ENCODE data around the gene RPLP2.

The RPLP2 gene

DNA sequence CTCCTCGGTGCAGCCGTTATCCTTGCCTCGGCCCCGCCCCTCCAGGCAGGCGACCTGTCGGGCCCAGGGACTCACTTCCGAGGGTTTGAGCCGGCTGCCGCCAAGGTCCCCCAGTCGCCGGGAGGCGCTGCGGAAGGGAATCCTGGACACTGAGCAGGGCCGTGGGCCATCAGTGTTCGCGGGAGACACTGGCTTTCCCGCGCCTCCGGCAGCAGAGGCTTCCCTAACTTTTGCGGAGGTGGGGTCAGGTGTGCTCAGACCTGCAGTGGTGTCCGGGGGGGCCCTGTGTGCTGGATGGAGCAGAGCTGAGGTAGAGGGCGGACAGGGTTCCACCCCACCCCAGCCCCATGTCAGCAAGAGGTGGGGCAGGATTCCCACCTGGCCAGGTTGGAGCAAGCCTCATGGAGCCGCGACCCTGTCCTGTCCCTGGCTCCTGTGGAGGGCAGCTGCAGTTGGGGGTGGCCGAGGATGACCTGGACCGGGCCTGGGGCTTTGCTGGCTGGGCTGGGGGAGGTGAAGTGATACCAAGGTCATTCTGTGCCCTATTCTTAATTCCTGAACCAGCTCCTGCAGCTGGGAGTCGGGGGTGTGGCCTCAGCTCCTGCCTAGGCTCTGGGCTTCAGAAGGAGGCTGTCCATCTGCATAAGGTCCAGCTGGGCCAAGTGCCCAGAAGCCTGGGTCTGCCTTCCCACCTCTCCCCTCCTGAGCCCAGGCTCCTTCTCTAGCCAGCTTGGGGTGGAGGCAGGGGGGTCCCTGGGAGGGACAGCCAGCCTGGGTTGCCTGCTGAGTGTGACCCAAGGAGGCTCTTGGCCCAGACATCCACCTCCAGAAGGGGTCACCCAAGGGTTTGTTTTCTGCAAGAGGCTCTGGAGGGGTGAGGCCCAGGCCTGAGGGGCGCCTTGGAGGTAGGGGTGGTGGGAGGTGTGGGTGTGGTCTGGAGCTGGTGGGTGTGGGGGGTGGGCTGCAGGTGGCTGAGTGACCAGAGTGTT is 41.3 kb downstream of the RPLP2 start:
- no peak for DNase-seq
- ATAC-seq = no peak

DNA sequence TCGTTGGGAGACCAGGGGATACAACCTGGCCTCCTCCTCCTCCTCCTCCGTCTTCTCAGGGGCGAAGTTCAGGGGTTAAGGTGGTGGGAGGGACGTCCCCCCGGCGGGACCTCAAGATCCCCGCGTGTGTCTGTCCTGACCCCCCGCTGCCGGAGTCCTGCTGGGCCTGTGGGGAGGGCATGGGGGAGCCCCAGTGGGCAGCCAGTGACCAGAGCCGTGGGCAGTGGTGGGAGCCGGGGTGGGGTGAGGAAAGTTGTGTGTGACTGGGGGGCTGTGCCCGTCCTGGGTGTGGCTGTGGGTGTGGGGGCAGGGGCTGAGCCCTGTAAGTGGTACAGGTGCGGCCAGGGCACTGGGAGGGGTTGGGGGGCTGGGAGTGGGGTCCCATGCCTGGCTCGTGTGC is 43.0 kb downstream of the RPLP2 start:
- ATAC-seq = no peak
- DNase-seq = no peak

DNA sequence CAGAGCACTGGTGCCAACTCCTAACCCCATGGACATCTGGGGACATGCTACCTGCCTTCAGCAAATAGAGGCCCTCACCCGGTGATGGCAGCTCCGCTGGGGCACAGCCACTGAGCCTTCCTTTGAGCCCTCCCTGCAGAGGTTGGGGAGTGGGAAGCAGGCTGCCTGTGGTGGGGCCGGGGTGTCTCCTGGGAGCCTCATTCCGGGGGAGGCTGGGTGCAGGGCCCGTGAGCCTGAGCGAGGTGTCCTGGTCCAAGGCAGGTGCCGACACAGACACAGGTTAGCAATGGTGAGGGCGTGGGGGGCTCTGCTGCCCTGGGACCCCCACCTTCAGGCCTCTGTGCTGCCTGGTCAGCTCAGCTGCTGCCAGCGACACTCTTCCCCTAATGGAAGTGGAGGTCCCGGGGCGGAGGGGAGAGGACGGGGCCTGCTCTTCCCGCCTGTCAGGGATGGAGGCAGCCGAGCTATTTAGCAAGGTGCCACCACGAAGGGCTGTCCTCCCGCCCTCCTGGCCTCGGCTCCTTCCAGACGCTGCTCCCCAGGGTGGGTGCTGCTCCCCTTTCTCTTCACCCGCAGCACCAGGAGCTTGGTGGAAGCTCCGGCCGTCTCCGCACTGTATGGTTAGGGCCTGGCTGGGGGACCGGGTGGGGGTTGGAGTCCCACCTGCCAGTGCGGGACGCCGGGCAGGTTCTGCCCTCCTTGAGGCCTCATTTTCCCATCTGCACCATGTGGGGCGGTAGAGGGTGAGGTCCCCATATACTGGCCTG is 44.1 kb downstream of the RPLP2 start:
- no peak for DNase-seq
- no peak for ATAC-seq

DNA sequence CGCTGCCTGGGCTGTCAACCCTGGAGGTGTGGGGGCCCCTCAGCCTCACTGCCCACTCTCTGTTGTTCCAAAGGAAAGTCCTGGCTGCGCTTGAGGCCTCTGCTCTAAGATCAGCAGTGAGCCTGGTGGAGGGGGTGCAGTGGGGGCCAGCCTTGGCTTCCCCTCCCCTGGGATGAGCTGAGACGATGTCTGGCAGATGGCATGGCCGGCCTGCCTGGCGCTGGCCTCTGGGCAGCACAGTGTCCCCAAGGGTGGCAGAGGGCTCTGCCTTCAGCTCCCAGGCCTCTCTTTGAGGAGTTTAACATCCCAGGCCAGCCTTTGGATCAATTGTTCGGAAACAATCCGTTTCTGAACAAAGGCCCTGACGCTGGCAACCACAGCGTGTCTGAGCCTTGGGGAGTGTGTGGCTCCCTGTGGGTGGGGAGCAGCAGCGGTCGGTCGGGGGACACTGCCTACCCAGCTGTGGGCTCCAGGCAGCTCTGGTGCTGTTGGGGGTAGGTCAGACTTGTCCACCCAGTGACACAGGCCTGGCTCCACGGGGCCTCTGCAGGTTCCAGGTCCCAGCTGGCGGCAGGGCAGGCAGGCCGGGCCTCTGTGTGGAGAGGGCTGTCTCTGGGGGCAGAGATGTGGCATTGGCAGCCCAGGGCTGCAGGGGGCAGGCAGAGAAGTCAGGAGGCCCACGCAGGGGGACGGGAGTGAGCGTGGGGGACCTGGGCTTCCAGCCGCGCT is 45.0 kb downstream of the RPLP2 start:
- no peak for ATAC-seq
- DNase-seq = no peak

DNA sequence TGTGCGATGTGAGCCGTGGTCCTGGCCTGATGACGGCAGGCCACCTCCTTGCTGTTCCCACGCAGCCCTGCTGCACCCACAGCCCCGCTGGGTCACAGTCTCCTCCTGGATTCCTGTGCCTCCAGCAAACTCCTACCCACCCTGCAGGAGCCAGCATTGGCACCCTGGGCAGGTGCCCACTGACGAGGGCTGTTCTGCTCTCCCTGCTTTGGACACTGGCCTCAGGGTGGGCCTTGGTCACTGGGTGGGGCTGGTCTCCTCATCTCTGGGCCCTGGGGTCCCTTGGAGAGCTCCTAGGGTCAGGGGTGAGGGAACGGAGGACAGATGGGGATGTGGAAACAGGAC is 45.5 kb downstream of the RPLP2 start:
- no peak for DNase-seq
- no peak for ATAC-seq

DNA sequence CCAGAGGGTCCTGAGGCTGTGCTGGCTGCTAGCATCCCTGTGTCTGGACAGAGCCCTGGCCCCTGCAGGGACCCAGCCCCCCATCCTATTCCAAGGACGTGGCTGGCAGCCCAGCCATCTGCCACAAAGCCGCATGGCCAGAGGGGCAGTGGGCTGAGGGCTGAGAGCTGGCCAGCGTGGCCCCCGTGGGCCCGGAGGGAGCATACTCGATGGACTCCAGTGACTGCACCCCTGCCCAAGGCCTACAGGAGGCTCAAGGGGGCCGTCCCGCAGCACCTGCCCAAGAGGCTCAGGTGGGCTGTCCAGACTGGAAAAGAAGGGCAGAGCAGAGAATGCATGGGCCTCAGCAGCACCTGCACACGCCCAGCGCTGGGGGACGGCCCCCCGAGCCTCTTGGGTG is 46.0 kb downstream of the RPLP2 start:
- DNase-seq = no peak
- ATAC-seq = no peak

DNA sequence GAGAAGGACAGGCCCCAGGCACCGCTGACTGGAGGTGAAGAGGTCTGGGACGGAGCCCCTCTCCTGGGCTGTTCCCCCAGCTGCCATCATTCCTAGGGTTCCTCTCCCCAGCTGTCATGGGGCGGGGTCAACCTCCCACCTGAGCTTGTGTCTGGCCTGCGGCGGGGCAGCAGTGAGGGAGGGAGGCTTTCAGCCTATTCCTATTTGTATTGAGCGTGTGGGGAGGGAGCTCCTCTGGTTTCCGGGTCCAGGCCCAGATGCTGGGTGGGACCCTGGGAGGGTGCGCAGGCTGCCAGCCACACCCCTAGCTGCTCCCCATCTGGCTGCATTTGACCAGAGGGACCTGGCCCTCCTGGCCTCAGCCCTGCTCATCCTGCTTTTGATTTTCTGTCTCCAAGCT is 46.6 kb downstream of the RPLP2 start:
- ATAC-seq (no peak), DNase-seq (no peak)

DNA sequence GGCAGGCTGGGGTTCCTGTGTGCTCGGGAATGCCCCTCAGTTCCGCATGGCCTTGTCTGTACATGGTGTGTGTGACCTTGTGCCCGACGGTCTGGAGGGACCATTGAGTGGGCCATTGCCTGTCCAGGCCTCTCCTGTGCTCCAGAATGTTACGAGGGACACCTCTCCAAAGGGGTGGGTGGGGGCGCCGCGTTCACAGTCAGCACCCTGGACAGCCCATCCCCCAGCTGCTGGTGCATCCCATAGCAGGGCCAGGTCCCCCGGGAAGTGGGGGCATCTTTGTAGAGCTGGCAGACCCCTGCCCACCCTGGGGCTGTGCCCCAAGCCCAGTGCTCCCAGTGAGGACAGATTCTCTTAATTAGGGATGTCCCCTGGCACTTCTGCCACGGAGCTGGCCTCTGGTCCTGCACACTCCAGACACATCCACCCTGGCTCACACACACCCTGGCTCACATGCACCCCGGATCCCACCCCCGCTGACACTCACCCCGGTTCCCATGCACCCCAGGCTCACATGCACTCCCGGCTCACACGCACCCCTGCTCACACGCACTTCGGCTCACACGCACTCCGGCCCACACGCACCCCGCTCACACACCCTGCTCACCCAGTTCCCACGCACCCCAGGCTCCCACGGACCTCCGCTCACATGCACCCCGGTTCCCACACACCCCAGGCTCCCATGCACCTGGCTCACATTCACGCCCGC is 48.4 kb downstream of the RPLP2 start:
- ATAC-seq (no peak), DNase-seq (no peak)

DNA sequence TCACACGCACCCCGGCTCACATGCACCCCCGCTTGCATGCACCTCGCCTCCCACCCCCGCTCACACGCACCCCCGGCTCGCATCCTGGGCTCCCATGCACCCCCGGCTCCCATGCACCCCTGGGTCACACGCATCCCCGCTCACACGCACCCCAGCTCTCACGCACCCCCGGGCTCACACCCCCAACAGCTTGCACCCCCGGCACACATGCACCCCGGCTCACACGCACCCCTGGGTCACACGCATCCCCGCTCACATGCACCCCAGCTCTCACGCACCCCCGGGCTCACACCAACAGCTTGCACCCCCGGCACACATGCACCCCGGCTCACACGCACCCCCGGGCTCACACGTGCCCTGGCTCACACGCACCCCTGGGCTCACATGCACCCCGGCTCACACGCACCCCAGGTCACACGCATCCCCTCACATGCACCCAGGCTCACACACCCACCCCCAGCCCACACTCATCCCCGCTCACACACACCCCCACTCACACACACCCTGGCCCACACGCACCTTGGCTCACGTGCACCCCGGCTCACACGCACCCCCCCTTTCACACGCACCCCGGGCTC is 49.1 kb downstream of the RPLP2 start:
- no peak for ATAC-seq
- DNase-seq = no peak

DNA sequence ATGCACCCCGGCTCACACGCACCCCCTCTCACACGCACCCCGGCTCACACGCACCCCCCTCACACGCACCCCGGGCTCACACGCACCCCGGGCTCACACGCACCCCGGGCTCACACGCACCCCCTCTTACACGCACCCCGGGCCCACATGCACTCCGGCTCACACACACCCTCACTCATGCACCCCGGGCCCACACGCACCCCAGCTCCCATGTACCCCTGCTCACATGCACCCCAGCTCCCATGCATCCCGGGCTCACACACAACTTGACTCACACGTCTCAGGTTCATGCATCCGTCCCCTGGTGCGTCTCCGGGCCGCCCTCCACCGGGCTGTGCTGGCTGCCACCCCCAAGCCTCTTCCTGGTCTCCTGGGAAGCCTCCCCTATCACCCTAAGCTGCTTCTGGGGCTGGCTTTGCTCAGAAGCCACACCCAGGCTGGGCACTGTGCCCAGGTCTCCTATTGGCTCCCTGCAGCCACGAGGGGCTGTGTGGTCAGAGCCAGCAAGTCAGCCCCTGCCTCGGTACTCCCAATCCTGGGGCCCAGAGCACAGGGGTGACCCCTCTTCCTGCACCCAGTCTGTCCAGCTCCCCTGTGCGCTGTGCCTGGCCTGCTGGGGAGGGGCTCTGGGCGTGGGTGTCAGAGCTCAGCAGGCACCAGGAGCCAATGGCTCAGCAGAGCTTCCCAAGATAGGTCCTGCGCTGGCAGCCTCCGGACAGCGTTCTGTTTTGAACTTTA is 49.8 kb downstream of the RPLP2 start:
- DNase-seq = no peak
- ATAC-seq = no peak

DNA sequence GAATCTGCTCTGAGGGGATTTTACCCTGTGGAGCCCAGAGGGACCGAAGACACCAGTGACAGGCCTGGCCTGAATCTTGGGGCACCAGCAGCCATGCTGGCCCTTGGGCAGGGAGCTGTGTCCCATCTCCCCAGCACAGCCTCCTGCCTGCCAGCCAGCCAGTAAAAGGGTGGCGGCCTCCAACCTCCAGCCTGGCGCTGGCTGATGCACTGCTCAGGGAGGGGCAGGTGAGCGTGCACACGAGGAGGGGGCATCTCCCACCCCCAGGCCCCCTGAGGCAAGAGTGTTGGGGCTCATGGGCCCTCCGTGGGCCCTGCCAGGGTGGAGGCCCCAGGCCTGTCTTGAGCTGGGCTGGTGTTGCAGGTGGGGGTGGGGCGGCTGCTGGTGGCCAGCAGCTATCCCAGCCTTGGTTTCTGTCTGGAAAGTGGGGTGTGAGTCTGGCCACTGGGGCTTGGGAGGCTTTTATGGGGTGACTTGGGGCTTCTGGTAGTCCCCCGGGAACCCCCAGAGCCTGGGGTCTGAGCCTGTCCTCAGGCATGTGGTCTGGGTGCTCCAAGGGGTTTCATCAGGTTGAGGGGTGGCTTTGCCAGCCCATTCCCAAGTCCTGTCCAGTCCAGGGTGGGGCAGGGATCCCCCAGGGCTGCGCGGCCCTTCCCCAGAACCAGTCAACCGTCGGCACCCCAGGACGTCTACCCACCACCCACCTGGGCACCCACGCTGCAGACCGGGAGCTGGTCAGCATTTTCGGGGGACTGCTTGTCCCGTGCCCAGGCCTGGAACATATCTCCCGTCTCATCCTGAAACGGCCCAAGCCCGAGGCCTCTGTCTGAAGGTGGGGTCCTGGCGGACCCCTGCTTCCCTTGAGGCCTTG is 50.7 kb downstream of the RPLP2 start:
- ATAC-seq = no peak
- DNase-seq = no peak

DNA sequence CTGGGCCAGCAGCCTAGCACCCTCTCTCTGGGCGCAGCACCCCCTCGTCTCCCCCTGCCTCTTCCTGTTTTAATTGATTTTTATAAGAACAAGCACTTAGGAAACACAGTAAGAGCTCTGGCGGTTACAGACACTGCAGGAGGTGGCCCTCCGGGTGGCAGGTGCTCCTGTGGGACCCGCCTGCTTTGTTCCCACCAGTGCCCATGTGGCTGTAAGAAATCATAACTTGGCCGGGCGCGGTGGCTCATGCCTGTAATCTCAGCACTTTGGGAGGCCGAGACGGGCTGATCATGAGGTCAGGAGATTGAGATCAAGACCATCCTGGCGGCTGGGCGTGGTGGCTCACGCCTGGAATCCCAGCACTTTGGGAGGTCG is 51.3 kb downstream of the RPLP2 start:
- ATAC-seq (no peak), DNase-seq (no peak)

DNA sequence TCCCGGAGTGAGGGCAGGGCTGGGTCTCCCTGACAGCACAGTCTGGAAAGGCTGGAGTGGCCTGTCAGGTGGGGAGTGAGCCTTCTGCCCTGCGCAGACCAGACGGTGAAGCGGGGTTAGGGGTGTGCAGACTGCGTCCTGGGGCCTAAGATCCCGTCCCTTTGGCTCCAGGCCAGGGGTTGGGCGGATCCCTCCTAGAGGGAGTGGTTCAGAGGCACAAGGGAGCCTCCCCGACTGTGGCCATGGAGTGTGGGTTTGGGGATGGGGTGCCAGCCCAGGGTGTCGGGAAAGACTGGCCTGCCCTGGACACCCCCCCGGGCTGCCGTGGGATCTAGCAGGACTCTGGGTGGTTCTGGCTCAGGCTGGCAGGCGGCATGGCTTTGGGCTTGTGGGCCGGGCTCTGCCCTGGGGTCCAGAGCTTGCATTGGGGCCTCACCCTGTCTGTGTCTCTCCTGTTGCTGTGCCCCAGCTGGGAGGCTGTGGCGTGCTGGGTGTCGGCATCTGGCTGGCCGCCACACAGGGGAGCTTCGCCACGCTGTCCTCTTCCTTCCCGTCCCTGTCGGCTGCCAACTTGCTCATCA is 52.4 kb downstream of the RPLP2 start:
- DNase-seq (no peak), ATAC-seq (no peak)

Measured in stimulated activated naive CD8-positive, alpha-beta T cell treated with anti-CD3 and anti-CD28 coated beads, Interleukin-15, Interleukin-2, amounts not matched to agents 100 U/mL and 50 U/mL, for 24 hours (primary cell).